ENCODE data around the gene VAMP1. TPM values are rescaled to one million over a fixed set of nuclear protein-coding genes. Genes with fewer than 3 reads are reported as not detected.

The VAMP1 gene
- total and polyA plus RNA-seq, 2 of the 4 experiments (the other 2 are of a cell fraction): 7.2 to 21.9 TPM

GRCh38 chr12:6464531-6464930 is 5.9 kb downstream of the VAMP1 start:
- no peak overlapping the region for H3K4ac ChIP-seq (ENCODE audit: low read depth, low read length)
- peaks cover 11% of the 10 kb centered on the region; the same call in 1 of the 2 replicates for H4K20me1 ChIP-seq (ENCODE audit: insufficient read depth, low read length)
- H4K8ac ChIP-seq (ENCODE audit: low read depth in 2 of 2, low read length in 2 of 2): no peak overlapping the region
- H3K56ac ChIP-seq (ENCODE audit: extremely low read depth, insufficient read depth, low read length): no peak overlapping the region
- no TSS peak for BruUV-seq (replicated peaks)
- no peak overlapping the region for H3K18ac ChIP-seq (ENCODE audit: low read depth, low read length)
- H3K4me3 ChIP-seq (ENCODE audit: insufficient read depth, low read depth, low read length): no peak overlapping the region
- TF ChIP-seq CHD1 (IDR thresholded peaks at IDR 0.05; ENCODE audit: low read depth, low read length) (no peak), MAFK (IDR thresholded peaks at IDR 0.05; ENCODE audit: low read depth, low read length) (no peak), RFX5 (IDR thresholded peaks at IDR 0.05; ENCODE audit: low read depth, low read length) (no peak), ELK1 (IDR thresholded peaks at IDR 0.05; ENCODE audit: borderline replicate concordance, low read depth, low read length) (no peak), RAD21 (IDR thresholded peaks at IDR 0.05; ENCODE audit: low read length) (no peak), MAZ (IDR thresholded peaks at IDR 0.05; ENCODE audit: borderline replicate concordance, low read depth, low read length) (no peak), RCOR1 (IDR thresholded peaks at IDR 0.05; ENCODE audit: insufficient replicate concordance, low read length) (no peak), CEBPB (IDR thresholded peaks at IDR 0.05; ENCODE audit: low read depth, low read length) (no peak), MXI1 (IDR thresholded peaks at IDR 0.05; ENCODE audit: borderline replicate concordance, low read depth, low read length) (no peak), CTCF (conservative IDR thresholded peaks at IDR 0.05; ENCODE audit: low read depth, low read length) (no peak), POLR2A (IDR thresholded peaks at IDR 0.05; ENCODE audit: low read depth, low read length) (no peak), SMC3 (IDR thresholded peaks at IDR 0.05; ENCODE audit: low read depth, low read length) (no peak), BHLHE40 (IDR thresholded peaks at IDR 0.05; ENCODE audit: low read depth, low read length) (no peak)
- H3K36me3 ChIP-seq (ENCODE audit: control insufficient read depth, insufficient read depth, low read length): peaks cover 50% of the 10 kb centered on the region
- peaks cover 4% of the 10 kb centered on the region for H3K4me1 ChIP-seq (ENCODE audit: control insufficient read depth, insufficient read depth, low read length)
- no peak overlapping the region for H4K5ac ChIP-seq (ENCODE audit: low read depth, low read length)
- no peaks in the 10 kb centered on the region for H3K27me3 ChIP-seq (ENCODE audit: control insufficient read depth, insufficient read depth, low read length)
- WGBS, 2 experiments (ENCODE audit: extremely low coverage in 2 of 2, insufficient read length in 1 of 2): 95% methylated on average over 6 of the region's 8 CpGs; no CpG with 5 or more reads in 1 of the 2 experiments
- no peak overlapping the region for H2BK15ac ChIP-seq (ENCODE audit: low read depth, low read length)
- H2AFZ ChIP-seq (replicated peaks; ENCODE audit: low read length, poor library complexity): no peak overlapping the region
- no peaks in the 10 kb centered on the region for H3K9me3 ChIP-seq (ENCODE audit: control insufficient read depth, insufficient read depth, low read length)
- CTCF ChIA-PET: interaction anchor here (0.7 to 1.3 kb wide), 4 partner anchors 9 to 294 kb away, joined by 3 to 6 read pairs (median 4); partner anchors contain the start of gene TAPBPL
- intact Hi-C loops (cut with micrococcal nuclease) (loop anchor here (2.0 kb wide), 1 partner anchor 34 kb away; no protein-coding TSS in a partner anchor), in situ Hi-C loops (cut with MboI; ENCODE audit: low sequenced_read_pairs) (loop anchor here (5.0 to 25.0 kb wide), 4 partner anchors 42 to 402 kb away; no protein-coding TSS in a partner anchor), dilution Hi-C loops (cut with HindIII; ENCODE audit: low sequenced_read_pairs, unreplicated experiment) (no loop called here)
- H3K9me1 ChIP-seq (ENCODE audit: insufficient read depth, low read length): peaks cover 8% of the 10 kb centered on the region; the same call in 1 of the 2 replicates
- H3K27ac ChIP-seq (ENCODE audit: insufficient read depth, low read length): no peak overlapping the region
- DNase-seq (no peak), ATAC-seq (ENCODE audit: low read depth) (no peak)
- POLR2A ChIA-PET (ENCODE audit: unreplicated experiment): interaction anchor here (0.9 kb wide), 1 partner anchor 70 kb away, joined by 3 read pairs; the partner anchor contains the start of gene GAPDH
- H2BK5ac ChIP-seq (ENCODE audit: low read depth, low read length, poor library complexity, severe bottlenecking): no peak overlapping the region
- no peak overlapping the region for H2BK120ac ChIP-seq (ENCODE audit: low read depth, low read length)
- peaks cover 13 to 36% of the 10 kb centered on the region in 2 experiments for H3K79me1 ChIP-seq (ENCODE audit: low read depth in 1 of 2, low read length in 2 of 2)
- no peak overlapping the region for H3K4me2 ChIP-seq (ENCODE audit: low read depth, low read length)
- H2BK20ac ChIP-seq (ENCODE audit: low read depth, low read length): no peak overlapping the region
- H4K91ac ChIP-seq (ENCODE audit: insufficient read depth, low read depth, low read length): no peak overlapping the region
- no peak overlapping the region for H3K14ac ChIP-seq (replicated peaks; ENCODE audit: low read depth, low read length)
- no peak overlapping the region; the same call in 1 of the 2 replicates for H2AK5ac ChIP-seq (ENCODE audit: low read depth, low read length)
- H2AK9ac ChIP-seq (replicated peaks; ENCODE audit: low read depth, low read length, poor library complexity): no peak overlapping the region
- no peak overlapping the region for H3K9ac ChIP-seq (ENCODE audit: low read depth, low read length)
- H3K23ac ChIP-seq (ENCODE audit: low read depth, low read length): no peak overlapping the region
